HG02884 (cell line): ENCODE measurements around the gene ZNF41.
"Not testable (repeated sequence)": the region's sequence is repeated elsewhere in the genome, so short reads cannot be mapped to it uniquely, and the experiment has no call there.

ENCODE experiments used
- ATAC-seq: cut with Tn5 transposase; IDR thresholded peaks from one replicate; pipeline ENCODE4 v1.9.1; 2021; ENCODE audit warnings: mild to moderate bottlenecking, moderate library complexity; ENCODE audit not compliant: unreplicated experiment

ZNF41 gene

DNA sequence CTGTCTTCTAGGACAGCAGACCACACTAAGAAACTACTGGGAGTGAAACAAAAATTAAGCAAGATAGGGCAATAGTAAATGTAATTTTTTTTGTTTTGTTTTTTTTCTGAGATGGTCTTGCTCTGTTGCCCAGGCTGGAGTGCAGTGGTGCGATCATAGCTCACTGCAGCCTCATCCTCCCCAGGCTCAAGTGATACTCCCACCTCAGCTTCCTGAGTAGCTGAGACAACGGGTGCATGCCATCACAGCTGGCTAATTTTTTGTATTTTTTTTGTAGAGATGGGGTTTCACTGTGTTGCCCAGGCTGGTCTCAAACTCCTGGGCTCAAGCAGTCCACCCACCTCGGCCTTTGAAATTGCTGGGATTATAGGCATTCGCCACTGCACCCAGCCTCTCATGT lies 9.1 kb upstream of the ZNF41 start:
- ATAC-seq: not testable (repeated sequence)

DNA sequence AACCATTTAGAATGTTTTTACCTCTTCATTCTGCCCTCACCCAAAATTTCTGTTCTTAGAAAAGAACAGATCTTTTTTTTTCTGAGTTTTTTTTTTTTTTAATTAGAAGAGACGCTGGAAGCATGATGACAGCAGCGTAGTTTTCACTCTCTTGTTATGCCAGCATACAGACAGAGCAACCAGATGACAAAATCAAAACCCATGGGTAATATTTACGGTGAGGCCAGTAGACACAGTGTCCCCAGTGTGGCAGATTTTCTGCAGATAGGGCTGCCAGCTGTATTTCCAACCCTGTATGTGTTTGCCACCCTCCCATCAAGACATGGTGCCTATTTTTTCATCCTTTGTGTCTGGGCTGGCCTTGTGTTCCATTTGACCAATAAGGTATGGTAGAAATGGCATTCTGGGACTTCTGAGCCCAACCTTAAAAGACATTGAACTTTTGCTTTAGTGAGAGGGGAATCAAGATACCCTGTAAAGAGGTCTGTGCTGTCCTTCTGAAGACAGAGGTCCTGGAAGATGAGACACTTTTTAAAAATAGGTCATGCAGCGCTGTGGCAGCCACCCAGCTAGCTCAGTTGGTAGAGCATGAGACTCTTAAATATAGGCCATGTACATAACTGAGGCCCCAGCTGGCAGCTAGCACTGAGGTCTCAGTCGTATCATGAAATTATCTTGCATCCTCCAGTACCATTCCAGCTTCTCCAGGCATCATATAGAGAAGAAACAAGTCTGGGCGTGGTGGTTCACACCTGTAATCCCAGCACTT lies 6.7 kb upstream of the ZNF41 start:
- no peak for ATAC-seq

DNA sequence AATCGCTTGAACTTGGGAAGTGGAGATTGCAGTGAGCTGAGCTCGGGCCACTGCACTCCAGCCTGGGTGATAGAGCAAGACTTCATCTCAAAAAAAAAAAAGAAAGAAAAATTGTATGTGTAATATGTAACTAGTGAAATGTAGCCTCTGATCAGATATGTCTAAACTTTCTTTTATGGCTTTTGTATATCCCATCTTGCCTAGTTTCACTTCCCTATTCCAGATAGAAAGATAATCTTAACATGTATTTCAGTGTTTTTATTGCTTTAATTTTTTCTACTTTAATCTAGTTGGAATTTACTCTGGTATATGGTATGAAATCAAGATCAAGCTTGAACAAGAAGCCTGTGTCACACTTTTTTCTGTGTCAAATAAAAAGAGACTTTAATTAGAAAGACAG lies 1.9 kb upstream of the ZNF41 start:
- ATAC-seq: no peak

DNA sequence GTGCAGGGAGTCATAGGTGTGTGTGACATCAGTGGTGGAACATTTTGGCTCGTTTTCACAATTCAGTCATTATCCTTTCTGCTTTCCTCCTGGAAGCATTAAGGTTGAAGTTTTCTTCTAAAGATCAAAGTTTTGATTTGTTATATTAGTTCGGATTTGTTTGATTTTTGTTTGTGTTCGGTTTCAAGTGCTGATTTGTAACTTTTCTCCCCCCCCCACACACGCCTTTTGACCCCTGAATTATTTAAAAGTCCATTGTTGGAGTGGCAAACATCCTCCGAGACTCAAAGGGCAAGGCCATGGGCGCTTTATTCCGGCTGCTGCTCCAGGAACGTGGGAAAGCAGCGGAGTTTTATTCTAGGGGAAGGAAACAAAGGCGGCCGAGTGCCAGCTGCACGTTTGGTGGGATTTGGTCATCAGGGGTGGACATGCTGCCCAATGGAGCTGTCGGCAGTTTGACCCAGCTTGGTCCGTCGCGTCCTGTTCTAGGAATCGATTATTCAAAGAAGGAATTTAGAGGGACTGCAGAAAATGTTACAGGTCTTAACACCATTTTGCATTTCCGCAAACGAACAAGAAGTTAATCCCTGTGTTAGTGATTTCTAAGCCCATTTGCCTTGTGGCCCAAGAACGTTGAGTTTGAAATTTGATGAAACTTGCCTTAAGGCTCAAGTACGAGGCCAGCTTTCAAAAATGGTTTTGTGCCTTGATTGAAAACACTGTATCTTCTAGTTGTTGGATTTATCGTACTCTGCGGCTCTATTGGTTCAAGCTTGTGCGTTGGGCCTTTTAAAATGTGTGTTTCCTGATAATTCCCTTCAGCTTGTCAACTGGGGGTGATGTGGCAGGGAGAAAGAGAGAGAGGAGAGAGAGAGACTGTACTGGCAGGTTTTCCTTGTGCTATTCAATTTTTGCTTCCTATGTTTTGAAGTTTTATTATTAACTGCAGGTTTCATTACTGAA lies 565 bp upstream of the ZNF41 start:
- ATAC-seq: no peak

DNA sequence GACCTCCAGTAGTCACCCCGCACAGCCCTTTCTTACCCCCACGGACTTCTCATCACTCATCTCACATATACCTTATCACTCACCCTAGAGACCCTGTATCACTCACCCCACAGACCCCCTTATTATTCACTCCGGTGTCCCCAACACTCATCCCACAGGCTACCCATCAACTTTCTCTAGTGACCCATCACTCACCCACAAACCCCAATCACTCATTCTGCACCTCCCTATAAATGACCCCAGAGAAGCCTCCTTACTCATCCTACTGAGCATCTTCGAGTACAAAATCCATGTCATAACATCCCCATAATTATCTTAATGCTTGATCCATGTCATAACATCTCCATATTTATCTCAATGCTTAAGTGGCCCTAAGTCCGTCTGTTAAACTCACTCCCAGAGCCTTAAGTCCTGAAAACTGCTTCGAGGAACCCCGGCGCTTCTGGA lies 934 bp downstream of the ZNF41 start:
- ATAC-seq: peak; percentile 4

DNA sequence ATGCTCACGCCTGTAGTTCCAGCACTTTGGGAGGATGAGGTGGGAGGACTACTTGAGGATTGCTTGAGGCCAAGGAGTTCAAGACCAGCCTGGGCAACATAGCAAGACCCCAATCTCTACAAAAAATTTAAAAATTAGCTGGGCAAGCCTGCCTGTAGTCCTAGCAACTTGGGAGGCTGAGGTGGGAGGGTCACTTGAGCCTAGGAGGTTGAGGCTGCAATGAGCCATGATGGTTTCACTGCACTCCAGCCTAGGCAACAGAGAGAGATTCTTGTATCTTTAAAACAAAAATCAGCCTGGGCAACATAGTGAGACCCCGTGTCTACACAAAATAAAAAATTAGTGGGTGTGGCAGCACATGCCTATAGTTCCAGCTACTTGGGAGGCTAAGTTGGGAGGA lies 1.9 kb downstream of the ZNF41 start:
- no peak for ATAC-seq

DNA sequence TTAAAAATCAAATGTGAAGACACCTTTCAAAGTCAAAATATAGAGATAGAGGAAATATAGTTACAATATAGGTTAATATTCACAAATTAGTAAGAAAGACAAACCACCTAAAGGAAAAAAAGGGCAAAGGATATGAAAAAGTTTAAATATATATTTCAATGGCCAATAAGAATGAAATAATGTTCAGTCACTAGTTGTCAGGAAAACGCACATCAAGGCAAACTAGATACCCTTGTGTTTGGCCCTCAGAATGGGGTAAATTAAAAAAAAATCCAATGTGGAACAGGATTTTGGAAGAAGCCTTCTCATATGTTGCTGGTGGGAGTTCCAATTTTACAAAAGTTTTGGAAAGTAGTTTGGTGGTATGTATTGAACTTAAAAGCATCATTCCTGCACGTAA lies 2.4 kb downstream of the ZNF41 start:
- no peak for ATAC-seq

DNA sequence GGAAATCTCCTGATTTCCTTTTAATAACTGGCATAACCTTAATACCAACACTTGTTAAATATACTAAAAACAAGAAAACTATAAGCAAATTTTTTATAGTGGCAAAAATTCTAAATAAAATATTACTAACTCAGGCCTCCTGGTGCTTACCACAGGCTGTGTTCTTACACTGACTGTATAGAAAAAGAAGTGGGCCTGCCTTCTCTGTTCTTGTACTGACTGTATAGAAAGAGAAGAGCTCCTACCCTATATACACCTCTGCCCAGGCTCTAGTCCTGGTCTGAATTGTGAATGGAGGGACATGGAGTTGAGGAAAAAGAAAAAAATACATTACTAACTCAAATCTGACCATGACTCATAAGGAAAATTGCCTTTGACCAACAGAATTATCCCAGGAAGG lies 7.5 kb downstream of the ZNF41 start:
- ATAC-seq: no peak

DNA sequence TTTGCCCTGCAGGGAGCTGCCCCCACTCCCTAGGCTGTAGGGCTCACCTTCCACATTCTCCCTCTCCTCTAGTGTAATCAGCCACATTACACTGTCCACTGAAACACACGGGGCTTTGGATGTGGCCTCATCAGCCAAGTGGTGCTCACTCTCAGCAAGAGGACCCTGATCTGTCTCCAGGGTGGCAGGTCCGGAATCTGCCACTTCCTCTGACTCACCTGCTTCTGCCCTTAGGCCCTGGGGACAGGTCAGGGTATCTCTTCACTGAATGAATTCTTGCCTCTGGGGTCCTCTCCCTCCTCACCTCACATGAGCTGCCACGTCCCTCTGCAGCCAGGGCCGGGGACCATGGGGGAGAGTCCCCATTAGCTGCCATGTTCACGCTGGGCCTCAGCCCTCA lies 15.9 kb downstream of the ZNF41 start:
- ATAC-seq: no peak

DNA sequence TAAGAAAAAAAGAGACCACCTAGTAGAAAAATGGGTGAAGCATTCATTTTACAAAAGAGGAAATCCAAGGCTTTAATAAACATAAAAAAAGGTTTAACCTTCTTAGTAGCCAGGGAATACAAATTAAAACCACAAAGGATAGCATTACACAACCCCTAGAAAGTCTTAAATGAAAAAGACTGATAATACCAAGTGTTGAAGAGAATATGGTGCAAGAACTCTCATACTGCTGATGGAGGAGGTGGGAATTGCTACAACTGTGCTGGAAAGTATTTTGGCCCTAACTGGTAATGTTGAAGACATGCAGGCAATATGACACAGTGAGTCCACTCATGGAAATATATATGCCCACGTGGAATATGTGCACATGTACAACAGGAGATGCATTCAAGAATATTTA lies 22.5 kb downstream of the ZNF41 start:
- no peak for ATAC-seq

DNA sequence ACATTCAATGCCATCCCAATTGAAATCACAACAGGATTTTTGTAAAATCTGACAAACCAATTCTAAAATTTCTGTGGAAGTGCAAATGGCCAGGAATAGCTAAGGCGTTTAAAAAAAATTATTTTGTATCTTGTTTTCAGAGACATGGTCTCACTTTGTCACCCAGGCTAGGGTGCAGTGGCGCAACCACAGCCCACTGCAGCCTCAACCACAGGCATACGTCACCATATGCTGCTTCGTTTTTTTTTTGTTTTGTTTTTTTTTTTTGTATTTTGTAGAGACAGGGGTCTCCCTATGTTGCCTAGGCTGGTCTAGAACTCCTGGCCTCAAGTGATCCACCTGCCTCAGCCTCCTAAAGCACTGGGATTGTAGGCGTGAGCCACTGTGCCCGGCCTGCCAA lies 24.5 kb downstream of the ZNF41 start:
- ATAC-seq: no peak

DNA sequence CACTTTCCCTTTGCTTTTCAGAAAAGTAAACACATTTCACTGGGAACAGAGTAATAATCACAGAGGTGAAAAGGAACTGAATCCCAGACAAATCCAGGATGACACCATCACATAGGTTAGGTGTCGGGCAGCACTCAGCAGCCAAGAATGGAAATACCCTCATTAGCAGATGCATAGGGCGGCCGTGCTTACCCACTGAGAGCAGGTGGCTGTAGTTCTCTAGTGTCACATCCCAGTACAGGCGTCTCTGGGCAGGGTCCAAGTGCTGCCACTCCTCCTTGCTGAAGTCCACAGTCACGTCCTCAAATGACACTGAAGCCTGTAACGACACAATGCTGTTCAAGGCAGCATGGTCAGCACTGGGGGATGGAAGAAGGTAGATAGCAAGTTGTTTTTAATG lies 26.9 kb downstream of the ZNF41 start:
- no peak for ATAC-seq

DNA sequence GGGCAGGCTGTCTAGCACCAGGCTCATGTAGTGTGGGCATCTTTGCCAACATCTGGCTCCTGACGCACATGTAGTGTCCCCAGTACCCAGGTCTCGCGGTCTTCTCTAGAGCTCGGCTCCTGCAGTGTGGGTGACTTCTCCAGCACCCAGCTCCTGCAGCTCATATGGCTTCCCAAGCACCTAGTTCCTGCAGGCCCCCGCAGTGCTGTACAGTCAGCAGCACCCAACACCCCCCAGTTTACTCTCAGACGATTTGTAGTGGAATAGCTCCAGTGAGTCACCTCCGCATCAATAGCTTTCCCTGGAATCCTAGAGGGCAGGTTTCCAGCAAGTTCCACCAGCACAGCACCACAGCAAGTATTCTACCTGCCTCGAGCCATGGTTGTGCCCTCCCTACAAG lies 30.9 kb downstream of the ZNF41 start:
- ATAC-seq: no peak

DNA sequence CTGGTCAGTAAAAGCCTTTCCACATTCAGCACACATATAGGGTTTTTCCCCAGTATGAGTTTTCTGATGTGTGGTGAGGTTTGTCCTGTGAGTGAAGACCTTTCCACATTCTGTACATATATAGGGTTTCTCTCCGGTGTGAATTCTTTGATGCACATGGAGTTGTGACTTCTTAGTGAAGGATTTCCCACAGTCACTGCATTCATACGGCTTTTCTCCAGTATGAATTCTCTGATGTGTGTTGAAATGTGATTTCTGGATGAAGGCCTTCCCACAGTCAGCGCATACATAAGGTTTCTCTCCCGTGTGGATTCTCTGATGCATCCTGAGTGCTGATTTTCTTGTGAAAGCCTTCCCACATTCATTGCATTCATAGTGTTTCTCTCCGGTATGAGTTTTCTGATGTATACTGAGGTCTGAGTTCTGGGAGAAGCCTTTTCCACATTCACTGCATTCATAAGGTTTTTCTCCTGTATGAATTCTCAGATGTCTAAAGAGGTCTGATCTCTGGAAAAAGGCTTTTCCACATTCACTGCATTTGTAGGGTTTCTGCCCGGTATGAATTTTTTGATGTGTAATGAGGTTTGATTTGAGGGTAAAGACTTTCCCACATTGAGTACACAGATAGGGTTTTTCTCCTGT lies 34.7 kb downstream of the ZNF41 start:
- ATAC-seq: no peak

DNA sequence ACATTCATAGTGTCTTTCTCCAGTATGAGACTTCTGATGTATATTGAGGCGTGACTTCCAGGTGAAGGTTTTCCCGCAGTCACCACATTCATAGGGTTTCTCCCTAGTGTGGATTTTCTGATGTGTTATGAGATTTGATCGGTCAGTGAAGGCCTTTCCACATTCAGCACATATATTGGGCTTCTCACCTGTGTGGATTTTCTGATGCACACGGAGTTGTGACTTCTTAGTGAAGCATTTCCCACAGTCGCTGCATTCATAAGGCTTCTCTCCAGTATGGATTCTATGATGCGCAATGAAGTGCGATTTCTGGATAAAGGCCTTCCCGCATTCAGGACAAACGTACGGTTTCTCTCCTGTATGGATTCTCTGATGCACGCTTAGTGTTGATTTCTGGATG lies 35.4 kb downstream of the ZNF41 start:
- ATAC-seq: no peak

DNA sequence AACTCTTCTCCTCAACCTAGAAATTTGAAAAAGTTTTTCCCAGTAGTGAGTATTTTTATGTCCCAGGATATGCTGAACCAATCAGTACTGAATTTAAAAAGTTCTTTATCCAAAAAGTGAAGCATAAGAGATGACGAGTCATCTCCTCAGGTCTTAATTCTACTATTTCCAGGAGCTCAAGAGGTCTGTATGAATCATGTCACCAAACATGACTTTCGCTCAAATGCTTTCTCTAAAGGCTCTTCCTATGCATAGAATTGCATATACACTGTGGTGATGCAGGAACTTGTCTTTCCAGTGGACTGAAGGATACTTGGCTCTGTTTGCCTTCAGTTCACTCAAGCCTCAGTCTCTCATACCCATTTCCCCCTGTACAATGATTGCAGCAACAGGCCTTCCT lies 36.1 kb downstream of the ZNF41 start:
- no peak for ATAC-seq

DNA sequence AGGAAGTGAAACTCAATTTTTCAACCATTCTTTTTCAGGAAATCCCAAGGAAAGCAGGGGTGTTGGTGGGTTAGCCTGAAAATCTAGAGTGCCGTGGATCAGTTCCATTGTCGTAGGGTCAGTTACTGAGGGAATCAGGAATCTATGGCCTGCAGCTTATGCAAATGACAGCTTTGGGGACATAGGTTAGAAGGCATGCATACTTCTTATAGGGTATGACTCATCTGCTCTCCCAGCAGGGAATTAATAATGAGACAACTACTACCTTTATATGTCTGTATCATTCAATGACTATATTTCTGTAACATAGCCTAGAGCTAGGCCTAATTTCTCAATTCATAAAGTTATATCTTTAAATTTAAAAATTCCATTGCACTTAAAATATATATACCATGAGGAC lies 36.6 kb downstream of the ZNF41 start:
- no peak for ATAC-seq

DNA sequence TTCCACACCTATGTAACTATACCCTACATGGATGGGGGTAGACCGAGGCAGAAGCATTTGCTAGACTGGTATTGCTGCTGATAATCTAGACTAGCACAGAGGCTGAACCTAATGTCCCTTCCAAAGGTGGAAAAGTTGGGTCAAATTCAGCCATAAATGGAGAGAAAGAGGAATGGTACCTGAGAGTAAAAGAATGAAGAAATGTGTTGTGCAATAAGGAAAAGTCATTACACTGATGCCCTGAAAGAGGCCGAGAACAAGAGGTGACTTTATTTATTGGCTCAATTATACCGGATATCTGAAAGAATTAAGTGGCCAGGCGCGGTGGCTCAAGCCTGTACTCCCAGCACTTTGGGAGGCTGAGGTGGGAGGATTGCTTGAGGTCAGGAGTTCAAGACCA lies 52.1 kb downstream of the ZNF41 start:
- ATAC-seq: no peak

DNA sequence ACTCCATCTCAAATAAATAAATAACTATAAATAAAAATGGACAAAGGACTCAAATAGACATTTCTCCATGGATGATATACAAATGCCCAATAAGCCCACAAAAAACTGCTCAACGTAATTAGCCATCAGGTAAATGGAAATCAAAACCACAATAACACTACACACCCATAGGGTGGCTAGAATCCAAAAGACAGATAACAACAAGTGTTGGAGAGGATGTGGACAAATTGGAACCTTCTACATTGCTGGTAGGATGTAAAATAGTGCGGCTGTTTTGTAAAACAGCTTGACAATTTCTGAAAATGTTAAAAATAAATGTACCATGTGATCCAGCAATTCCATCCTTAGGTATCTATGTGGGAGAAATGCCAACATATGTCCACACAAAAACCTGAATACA lies 60.6 kb downstream of the ZNF41 start:
- no peak for ATAC-seq

DNA sequence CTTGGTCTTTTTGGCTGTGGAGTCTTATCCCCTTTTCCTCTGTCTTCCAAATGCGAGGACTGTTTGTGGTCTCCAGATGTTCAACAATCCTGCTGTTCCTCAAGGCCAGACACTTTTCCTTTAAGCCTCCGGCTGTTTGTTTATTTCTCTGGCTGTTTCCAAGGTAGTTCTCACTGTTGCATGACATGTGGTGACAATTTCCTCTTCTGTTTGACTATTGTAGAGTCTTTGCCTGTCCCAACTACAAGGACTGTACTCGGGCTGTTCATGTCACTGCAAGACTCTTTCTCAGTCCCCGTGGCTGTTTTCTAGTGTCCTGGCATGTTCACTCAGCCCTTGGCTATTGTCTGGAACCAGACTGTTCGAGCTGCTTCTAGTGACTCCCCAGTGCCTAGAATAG lies 62.1 kb downstream of the ZNF41 start:
- no peak for ATAC-seq

DNA sequence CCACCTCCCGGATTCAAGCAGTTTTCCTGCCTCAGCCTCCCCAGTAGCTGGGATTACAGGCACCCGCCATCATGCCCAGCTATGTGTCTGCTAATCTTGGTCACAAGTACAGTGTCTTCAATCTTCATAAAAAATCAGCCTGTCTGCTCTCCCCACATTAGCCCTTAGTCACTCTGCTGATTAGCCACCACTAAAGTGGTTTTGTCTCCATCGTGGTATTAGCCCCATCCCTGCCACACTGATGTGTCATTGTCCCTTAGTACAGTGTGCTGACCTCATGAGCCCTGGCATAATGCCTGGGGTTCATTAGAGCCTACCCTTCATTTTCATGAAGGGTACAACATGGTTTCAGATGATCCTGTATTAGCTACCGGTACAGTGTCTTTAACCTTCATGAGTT lies 62.8 kb downstream of the ZNF41 start:
- no peak for ATAC-seq

DNA sequence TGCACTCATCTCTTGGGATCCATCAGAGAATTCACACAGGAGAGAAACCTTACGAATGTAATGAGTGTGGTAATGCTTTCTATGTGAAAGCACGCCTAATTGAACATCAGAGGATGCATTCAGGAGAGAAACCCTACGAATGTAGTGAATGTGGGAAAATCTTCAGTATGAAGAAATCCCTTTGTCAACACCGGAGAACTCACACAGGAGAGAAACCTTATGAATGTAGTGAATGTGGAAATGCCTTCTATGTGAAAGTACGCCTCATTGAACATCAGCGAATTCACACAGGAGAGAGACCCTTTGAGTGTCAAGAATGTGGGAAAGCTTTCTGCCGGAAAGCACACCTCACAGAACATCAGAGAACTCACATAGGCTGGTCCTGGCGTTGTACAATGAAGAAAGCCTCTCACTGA lies 69.8 kb downstream of the ZNF41 start:
- no peak for ATAC-seq
